Smooth muscle cell (in vitro differentiated cells): Measurements from ENCODE around the gene TTI1. TPM values are rescaled to one million over a fixed set of nuclear protein-coding genes. Genes with fewer than 3 reads are reported as not detected.

Source experiments
- DNase-seq: peaks from one replicate; lab custom pipeline; 2025; ENCODE audit not compliant: unreplicated experiment; lab: John Stamatoyannopoulos, UW
- H2AFZ ChIP-seq: fragments of 200-600 bp; sonication (generic); 2 replicates; pipeline ENCODE4 v1.6.0; 2016; ENCODE audit warnings: antibody characterized with exemption, low read depth, mild to moderate bottlenecking
- H3F3A ChIP-seq: fragments of 200-600 bp; sonication (generic); 2 replicates; pipeline ENCODE4 v1.6.0; 2017; ENCODE audit warnings: antibody characterized with exemption, low read depth
- H3K27ac ChIP-seq: fragments of 200-600 bp; sonication (generic); 2 replicates; pipeline ENCODE4 v1.5.1; 2016; ENCODE audit warnings: low read depth, mild to moderate bottlenecking
- H3K27me3 ChIP-seq: fragments of 200-600 bp; sonication (generic); 2 replicates; pipeline ENCODE4 v1.6.1; 2016; ENCODE audit warnings: low read depth, mild to moderate bottlenecking
- H3K36me3 ChIP-seq: fragments of 200-600 bp; sonication (generic); 2 replicates; pipeline ENCODE4 v1.5.1; 2016; ENCODE audit warnings: low read depth
- H3K4me1 ChIP-seq: fragments of 200-600 bp; sonication (generic); 2 replicates; pipeline ENCODE4 v1.5.1; 2016; ENCODE audit warnings: low read depth
- H3K4me2 ChIP-seq: fragments of 200-600 bp; sonication (generic); 2 replicates; pipeline ENCODE4 v1.6.0; 2016; ENCODE audit warnings: mild to moderate bottlenecking
- H3K4me3 ChIP-seq: fragments of 200-600 bp; sonication (generic); 2 replicates; pipeline ENCODE4 v1.5.1; 2016; ENCODE audit warnings: mild to moderate bottlenecking
- H3K79me2 ChIP-seq: fragments of 200-600 bp; sonication (generic); 2 replicates; pipeline ENCODE4 v1.6.0; 2016; ENCODE audit warnings: low read depth, mild to moderate bottlenecking
- H3K9ac ChIP-seq: fragments of 200-600 bp; sonication (generic); 2 replicates; pipeline ENCODE4 v1.6.0; 2016; ENCODE audit warnings: low read depth
- H3K9me3 ChIP-seq: fragments of 200-600 bp; sonication (generic); replicated peaks from 2 replicates; pipeline ENCODE4 v1.5.1; 2016; ENCODE audit warnings: low read depth
- H4K20me1 ChIP-seq: fragments of 200-600 bp; sonication (generic); 2 replicates; pipeline ENCODE4 v1.6.0; 2016; ENCODE audit warnings: low read depth
- WGBS: methylation state at CpG from one replicate; pipeline ENCODE4 v1.1.7; 2016; ENCODE audit warnings: low lambda C conversion rate; 5-methylcytosine and 5-hydroxymethylcytosine counted together
- polyA plus RNA-seq: library from polyadenylated mRNA; unstranded; fragments of >200 nt; fragmentation: Nextera tagmentation; extraction: Ambion mirVana; gene quantifications from 2 replicates; pipeline ENCODE4 v1.2.1, GENCODE V29; 2016
- total RNA-seq: library from RNA; depleted of rRNA; stranded (reverse); fragments of >200 nt; gene quantifications from 2 replicates; pipeline ENCODE4 v1.2.3, GENCODE V29; 2014
- TF ChIP-seq, protein P1 (sequence below): fragments of 200-600 bp; sonication (generic); IDR thresholded peaks from 2 replicates; pipeline ENCODE4 v1.5.1; 2017; ENCODE audit warnings: borderline replicate concordance, mild to moderate bottlenecking, antibody characterized with exemption; ENCODE audit not compliant: insufficient read depth, poor library complexity, severe bottlenecking

The TTI1 gene
- total and polyA plus RNA-seq, 2 experiments from 2014 or later = 17.0 to 20.0 TPM

DNA sequence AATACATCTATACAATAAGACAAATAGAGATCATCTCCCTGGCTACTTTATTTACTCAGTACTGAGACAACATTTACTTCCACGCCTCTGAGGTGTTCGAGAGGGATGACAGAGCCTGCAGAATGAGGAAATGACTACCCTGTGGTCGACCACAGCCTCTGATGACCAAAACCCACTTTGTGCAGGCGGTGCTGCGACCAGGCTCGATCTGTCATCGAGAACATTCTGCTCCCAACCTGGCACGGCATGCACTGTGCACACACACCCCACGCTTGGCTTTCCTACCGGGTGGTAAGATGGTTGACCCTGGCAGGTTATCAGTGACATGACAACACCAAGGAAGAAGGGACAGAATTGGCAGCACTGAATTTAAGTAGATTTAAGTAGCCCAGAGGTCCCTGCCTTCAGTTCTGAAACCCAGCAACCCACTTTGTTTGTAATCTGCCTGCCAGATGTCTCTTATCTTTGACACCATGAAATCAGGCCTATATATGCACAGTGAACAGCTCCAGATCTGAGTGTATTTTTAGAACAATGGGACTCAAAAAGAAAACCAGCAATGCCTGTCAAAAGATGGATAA is 42.6 kb downstream of the TTI1 start:
- Histone ChIP-seq H3K9ac (peak overlapping the region; percentile 81), H4K20me1 (no peaks in the 10 kb centered on the region), H3K4me2 (peak overlapping the region; percentile 64), H2AFZ (no peak overlapping the region), H3K4me3 (no peak overlapping the region), H3K36me3 (no peaks in the 10 kb centered on the region), H3F3A (peaks cover 13% of the 10 kb centered on the region), H3K9me3 (no peaks in the 10 kb centered on the region), H3K4me1 (peaks cover 15% of the 10 kb centered on the region), H3K27me3 (no peaks in the 10 kb centered on the region), H3K79me2 (no peaks in the 10 kb centered on the region), H3K27ac (peak overlapping the region; percentile 91)
- TF ChIP-seq, protein P1, sequence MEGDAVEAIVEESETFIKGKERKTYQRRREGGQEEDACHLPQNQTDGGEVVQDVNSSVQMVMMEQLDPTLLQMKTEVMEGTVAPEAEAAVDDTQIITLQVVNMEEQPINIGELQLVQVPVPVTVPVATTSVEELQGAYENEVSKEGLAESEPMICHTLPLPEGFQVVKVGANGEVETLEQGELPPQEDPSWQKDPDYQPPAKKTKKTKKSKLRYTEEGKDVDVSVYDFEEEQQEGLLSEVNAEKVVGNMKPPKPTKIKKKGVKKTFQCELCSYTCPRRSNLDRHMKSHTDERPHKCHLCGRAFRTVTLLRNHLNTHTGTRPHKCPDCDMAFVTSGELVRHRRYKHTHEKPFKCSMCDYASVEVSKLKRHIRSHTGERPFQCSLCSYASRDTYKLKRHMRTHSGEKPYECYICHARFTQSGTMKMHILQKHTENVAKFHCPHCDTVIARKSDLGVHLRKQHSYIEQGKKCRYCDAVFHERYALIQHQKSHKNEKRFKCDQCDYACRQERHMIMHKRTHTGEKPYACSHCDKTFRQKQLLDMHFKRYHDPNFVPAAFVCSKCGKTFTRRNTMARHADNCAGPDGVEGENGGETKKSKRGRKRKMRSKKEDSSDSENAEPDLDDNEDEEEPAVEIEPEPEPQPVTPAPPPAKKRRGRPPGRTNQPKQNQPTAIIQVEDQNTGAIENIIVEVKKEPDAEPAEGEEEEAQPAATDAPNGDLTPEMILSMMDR = no peak
- no peak for DNase-seq
- WGBS = 17% methylated on average over 10 of the region's 10 CpGs

DNA sequence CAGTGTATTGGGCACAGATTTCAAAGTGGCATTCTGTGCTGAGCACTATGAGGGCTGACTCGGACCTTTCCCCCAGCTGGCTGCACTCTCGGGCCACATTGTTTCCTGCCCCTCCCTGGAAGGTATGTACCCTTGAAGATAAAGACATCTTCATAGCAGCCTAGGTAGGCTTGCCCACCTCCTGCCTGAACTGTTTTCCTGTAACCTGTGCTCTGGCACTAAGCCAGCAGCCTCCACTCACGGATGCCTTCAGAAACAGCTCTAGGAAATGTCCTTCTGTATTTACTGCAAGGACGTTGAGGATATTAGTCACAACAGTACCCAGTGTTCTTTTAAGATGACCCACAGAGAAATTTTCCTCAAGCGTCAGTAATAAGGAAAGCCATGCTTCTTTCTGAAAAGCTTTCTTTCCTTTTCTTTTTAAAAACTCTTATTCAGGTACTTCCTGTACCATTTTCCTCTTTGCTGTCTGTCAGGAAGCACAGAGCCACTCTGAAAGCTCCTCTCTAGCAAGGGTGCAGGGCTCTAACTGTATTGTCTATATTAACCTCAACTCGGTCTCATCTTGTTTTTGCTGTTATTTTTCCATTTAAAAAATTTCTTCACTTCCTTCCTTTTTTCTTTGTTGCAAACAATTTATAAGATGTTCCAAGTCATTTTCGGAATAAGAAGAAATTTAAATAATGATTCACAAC is 43.5 kb downstream of the TTI1 start:
- Histone ChIP-seq H3K36me3 (no peaks in the 10 kb centered on the region), H3F3A (peaks cover 13% of the 10 kb centered on the region), H3K4me2 (peak overlapping the region; percentile 64), H4K20me1 (no peaks in the 10 kb centered on the region), H3K4me3 (no peak overlapping the region), H3K27ac (peak overlapping the region; percentile 91), H2AFZ (no peak overlapping the region), H3K9ac (peak overlapping the region; percentile 81), H3K9me3 (no peaks in the 10 kb centered on the region), H3K27me3 (no peaks in the 10 kb centered on the region), H3K4me1 (peaks cover 15% of the 10 kb centered on the region), H3K79me2 (no peaks in the 10 kb centered on the region)
- TF ChIP-seq, protein P1 = no peak
- no peak for DNase-seq
- WGBS = 64% methylated on average over 7 of the region's 7 CpGs

DNA sequence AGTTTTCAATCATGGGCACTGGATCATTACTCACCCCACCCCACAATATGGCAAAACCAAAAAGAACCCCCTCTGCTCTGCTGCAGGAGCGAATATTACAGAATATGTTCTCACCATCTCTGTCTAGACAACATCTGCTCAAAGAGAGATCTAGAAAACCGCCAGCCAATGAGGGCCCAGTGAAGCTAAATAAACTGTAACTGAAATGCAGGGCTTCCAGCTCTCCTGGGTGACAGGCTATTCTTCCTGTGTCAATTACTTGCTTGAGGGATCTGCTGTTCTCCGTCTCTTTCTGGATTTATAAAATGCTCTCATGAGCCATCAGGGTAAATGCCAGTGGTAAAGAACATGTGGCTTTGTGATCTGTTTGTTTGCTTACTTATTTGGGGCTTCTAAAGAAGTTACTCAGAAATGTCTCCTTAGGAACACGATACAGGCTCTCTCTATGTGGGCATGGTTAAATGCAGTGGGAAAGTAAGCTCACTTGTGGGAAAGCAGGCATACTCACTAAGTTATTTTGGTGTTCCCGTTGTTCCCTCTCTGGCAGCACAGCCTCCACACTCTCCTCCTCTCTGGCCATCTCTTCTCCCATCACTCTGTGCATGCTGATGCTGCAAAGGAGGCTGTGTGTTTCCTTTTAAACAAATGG is 44.8 kb downstream of the TTI1 start:
- Histone ChIP-seq H3K4me1 (peaks cover 15% of the 10 kb centered on the region), H2AFZ (no peak overlapping the region), H3K79me2 (no peaks in the 10 kb centered on the region), H3K9ac (peak overlapping the region; percentile 53), H3F3A (peaks cover 13% of the 10 kb centered on the region), H3K36me3 (no peaks in the 10 kb centered on the region), H4K20me1 (no peaks in the 10 kb centered on the region), H3K4me2 (peak overlapping the region; percentile 47), H3K9me3 (no peaks in the 10 kb centered on the region), H3K4me3 (no peak overlapping the region), H3K27me3 (no peaks in the 10 kb centered on the region), H3K27ac (peak overlapping the region; percentile 91)
- TF ChIP-seq, protein P1 = no peak
- DNase-seq = no peak
- WGBS = 47% methylated on average over 5 of the region's 5 CpGs
